Activated T-cell treated with anti-CD3 and anti-CD28 coated beads, Interleukin-2, amount 50 U/mL, for 4 hours (primary cell): ENCODE results near the gene DYSF. TPM values are rescaled to one million over a fixed set of nuclear protein-coding genes. Genes with fewer than 3 reads are reported as not detected.
A peak's percentile ranks its signal among the peaks of the same experiment; 100 is the strongest.
"Not testable (repeated sequence)": the region's sequence is repeated elsewhere in the genome, so short reads cannot be mapped to it uniquely, and the experiment has no call there.

Experiments
- ATAC-seq, 2 donors: fragments of 200-7000 bp; cut with Tn5 transposase; one replicate each; pipeline ENCODE4 v1.10.0; 2021
- DNase-seq: peaks from one replicate; pipeline ENCODE4 v3.0.0-alpha.2; 2020
- H3K27me3 Mint-ChIP-seq: one replicate; pipeline ENCODE4 v1.8.0; 2021; ENCODE audit warnings: low read depth, mixed read lengths
- H3K36me3 Mint-ChIP-seq: one replicate; pipeline ENCODE4 v1.8.0; 2022; ENCODE audit warnings: mixed read lengths; ENCODE audit not compliant: insufficient read depth
- H3K4me1 Mint-ChIP-seq: one replicate; pipeline ENCODE4 v1.8.0; 2021; ENCODE audit warnings: low read depth, mixed read lengths
- H3K4me3 Mint-ChIP-seq: one replicate; pipeline ENCODE4 v1.8.0; 2021; ENCODE audit warnings: mild to moderate bottlenecking, moderate library complexity, mixed read lengths
- H3K9me3 Mint-ChIP-seq: one replicate; pipeline ENCODE4 v1.8.0; 2021; ENCODE audit warnings: mixed read lengths
- total RNA-seq, 3 donors: library from RNA; stranded (reverse); gene quantifications; one replicate each; pipeline ENCODE4 v1.2.1, GENCODE V29; 2021

The DYSF gene
- under 1 TPM; 0.16 to 0.87 (median 0.25) TPM for total RNA-seq

DNA sequence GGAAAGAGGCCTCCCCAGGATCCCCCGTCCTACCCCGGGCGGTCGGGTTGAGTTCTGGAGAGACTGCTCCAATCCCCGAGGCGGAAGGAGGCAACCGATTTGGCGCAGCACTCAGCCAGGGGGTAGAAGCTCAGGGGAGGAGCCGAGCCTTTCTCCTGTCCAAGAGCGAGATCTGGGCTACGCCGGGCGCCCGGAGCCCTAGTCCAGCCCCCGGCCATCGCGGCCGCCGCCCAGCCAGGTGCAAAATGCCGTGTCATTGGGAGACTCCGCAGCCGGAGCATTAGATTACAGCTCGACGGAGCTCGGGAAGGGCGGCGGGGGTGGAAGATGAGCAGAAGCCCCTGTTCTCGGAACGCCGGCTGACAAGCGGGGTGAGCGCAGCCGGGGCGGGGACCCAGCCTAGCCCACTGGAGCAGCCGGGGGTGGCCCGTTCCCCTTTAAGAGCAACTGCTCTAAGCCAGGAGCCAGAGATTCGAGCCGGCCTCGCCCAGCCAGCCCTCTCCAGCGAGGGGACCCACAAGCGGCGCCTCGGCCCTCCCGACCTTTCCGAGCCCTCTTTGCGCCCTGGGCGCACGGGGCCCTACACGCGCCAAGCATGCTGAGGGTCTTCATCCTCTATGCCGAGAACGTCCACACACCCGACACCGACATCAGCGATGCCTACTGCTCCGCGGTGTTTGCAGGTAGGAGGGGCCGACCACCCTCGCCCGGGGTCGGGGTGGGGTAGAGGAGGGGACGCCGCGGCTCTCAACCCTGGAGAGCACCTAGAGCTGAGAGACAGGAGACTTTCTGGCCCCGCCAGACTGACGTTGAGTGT, at the start of gene DYSF:
DYSF (plus strand) TSS at position 158 of the 817 bp plus-strand sequence.
- peaks cover 23% of the 10 kb centered on the region for H3K4me1 Mint-ChIP-seq
- H3K36me3 Mint-ChIP-seq = no peaks in the 10 kb centered on the region
- no peaks in the 10 kb centered on the region for H3K9me3 Mint-ChIP-seq
- H3K27me3 Mint-ChIP-seq = peaks cover 44% of the 10 kb centered on the region
- peak; percentile 53 to 62 for ATAC-seq
- H3K4me3 Mint-ChIP-seq = peak within 1 kb of the TSS; percentile 66
- DNase-seq = no peak

DNA sequence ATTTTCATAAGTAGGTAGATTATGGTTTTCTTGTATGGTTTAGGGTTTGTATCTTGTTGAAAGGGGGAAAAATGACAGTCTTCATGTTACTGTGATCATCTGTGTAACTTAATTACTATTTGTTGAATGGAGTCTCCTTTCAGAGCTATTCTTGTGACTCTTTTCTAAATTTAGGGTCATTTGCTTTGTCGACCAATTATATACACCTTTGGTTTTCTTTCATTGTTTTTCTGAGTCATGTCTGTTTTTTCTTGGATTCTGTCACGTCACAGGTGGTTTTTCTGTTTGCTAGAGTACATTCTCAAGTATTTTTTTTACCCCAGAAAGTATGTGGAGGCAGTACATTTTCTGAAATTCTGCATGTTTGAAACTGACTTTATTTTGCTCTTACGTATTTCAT, 43.8 kb upstream of the DYSF start:
- peaks cover 1% of the 10 kb centered on the region for H3K4me1 Mint-ChIP-seq
- no peaks in the 10 kb centered on the region for H3K9me3 Mint-ChIP-seq
- no peak overlapping the region for H3K4me3 Mint-ChIP-seq
- no peak for ATAC-seq
- DNase-seq = no peak
- H3K27me3 Mint-ChIP-seq = no peaks in the 10 kb centered on the region
- peaks cover 36% of the 10 kb centered on the region for H3K36me3 Mint-ChIP-seq

GRCh38 chr2:71410696-71411095, 42.7 kb upstream of the DYSF start:
- Mint-ChIP-seq H3K27me3 (no peaks in the 10 kb centered on the region), H3K4me1 (peaks cover 1% of the 10 kb centered on the region), H3K4me3 (no peak overlapping the region), H3K36me3 (peaks cover 29% of the 10 kb centered on the region), H3K9me3 (no peaks in the 10 kb centered on the region)
- ATAC-seq = no peak
- no peak for DNase-seq

GRCh38 chr2:71416866-71417265, 36.5 kb upstream of the DYSF start:
- H3K4me3 Mint-ChIP-seq = peak overlapping the region; percentile 82
- H3K27me3 Mint-ChIP-seq, H3K9me3 Mint-ChIP-seq, H3K36me3 Mint-ChIP-seq, ATAC-seq, DNase-seq, H3K4me1 Mint-ChIP-seq: not testable (repeated sequence)

GRCh38 chr2:71417300-71418202, 35.8 kb upstream of the DYSF start:
- no peak for DNase-seq

DNA sequence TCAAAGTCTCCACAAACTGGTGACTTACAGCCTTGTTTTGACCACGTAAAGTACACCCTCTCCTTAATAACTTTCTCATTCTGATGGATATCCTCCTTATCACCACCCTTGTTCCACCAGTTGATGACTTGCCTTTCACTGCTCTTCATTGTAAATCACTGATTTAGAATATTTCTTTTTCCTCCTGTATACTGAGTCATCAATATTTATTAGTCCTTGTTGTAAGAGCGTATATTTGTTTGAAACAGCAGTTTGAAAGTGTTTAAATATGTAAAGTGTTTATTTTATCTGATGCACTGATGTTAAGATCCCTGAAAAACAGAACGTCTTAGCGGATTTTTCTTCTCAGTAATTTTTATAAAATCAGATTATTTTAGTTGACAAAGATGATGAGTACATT, 34.2 kb upstream of the DYSF start:
- H3K4me3 Mint-ChIP-seq = no peak overlapping the region
- no peaks in the 10 kb centered on the region for H3K27me3 Mint-ChIP-seq
- peaks cover 21% of the 10 kb centered on the region for H3K36me3 Mint-ChIP-seq
- no peaks in the 10 kb centered on the region for H3K9me3 Mint-ChIP-seq
- DNase-seq (no peak), ATAC-seq (no peak)
- H3K4me1 Mint-ChIP-seq = peaks cover 8% of the 10 kb centered on the region

More at GRCh38 chr2:71417300-71418202, 35.8 kb upstream of the DYSF start:
- Mint-ChIP-seq H3K27me3 (no peaks in the 10 kb centered on the region), H3K4me1 (peaks cover 8% of the 10 kb centered on the region), H3K9me3 (no peaks in the 10 kb centered on the region), H3K36me3 (peaks cover 7% of the 10 kb centered on the region), H3K4me3 (peak overlapping the region; percentile 82)
- no peak for ATAC-seq

GRCh38 chr2:71419976-71420375, 33.4 kb upstream of the DYSF start:
- H3K4me3 Mint-ChIP-seq = no peak overlapping the region
- H3K9me3 Mint-ChIP-seq = no peaks in the 10 kb centered on the region
- ATAC-seq (no peak), DNase-seq (no peak)
- H3K27me3 Mint-ChIP-seq = no peaks in the 10 kb centered on the region
- peaks cover 25% of the 10 kb centered on the region for H3K36me3 Mint-ChIP-seq
- peaks cover 8% of the 10 kb centered on the region for H3K4me1 Mint-ChIP-seq

DNA sequence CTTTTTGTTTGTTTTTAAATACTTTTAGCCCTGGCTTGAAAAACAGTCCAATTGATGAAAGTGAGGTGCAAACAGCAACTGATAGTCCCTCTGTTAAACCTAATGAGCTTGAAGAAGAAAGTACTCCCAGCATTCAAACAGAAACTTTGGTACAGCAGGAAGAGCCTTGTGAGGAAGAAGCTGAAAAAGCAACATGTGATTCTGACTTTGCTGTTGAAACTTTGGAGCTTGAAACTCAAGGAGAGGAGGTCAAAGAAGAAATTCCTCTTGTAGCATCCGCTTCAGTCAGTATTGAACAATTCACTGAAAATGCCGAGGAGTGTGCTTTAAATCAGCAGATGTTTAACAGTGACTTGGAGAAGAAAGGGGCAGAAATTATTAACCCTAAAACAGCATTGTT, 30.6 kb upstream of the DYSF start:
- DNase-seq = no peak
- peaks cover 39% of the 10 kb centered on the region for H3K36me3 Mint-ChIP-seq
- no peaks in the 10 kb centered on the region for H3K27me3 Mint-ChIP-seq
- ATAC-seq = no peak
- H3K4me3 Mint-ChIP-seq = no peak overlapping the region
- H3K9me3 Mint-ChIP-seq = no peaks in the 10 kb centered on the region
- peaks cover 5% of the 10 kb centered on the region for H3K4me1 Mint-ChIP-seq

DNA sequence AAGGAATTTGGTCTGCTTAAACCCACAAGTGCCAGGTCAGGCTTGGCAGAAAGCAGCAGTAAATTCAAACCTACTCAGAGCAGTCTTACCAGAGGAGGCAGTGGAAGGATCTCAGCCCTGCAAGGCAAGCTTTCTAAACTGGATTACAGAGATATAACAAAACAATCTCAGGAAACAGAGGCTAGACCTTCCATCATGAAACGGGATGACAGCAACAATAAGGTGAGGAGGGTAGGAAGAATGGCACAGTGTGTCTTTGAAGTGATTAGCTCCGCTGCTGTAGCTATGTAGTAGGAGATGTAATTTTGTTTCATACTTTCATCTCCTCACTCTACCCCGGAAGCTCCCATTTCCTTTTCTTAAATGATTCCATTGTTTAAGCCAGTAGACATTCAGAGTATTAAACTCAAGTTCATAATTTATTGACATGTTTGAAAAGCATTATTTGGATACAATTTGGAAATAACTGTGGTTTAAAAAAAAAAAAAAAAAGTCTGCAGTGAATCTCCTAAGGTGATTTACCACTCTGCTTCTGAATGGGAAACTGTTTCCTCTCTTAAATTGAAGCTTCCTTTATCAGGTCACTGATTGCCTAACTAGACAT, 29.4 kb upstream of the DYSF start:
- Mint-ChIP-seq H3K9me3 (no peaks in the 10 kb centered on the region), H3K4me1 (peaks cover 5% of the 10 kb centered on the region), H3K4me3 (no peak overlapping the region), H3K27me3 (no peaks in the 10 kb centered on the region), H3K36me3 (peaks cover 48% of the 10 kb centered on the region)
- DNase-seq (no peak), ATAC-seq (no peak)

DNA sequence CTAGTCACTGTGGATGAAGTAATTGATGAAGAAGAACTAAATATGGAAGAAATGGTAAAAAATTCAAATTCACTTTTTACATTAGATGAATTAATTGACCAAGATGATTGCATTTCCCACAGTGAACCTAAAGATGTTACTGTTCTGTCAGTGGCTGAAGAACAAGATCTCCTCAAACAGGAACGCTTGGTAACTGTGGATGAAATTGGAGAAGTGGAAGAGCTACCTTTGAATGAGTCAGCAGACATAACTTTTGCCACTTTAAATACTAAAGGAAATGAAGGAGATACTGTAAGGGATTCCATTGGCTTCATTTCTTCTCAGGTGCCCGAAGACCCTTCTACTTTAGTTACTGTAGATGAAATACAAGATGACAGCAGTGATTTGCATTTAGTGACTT, 26.6 kb upstream of the DYSF start:
- no peak overlapping the region for H3K4me3 Mint-ChIP-seq
- H3K27me3 Mint-ChIP-seq = no peaks in the 10 kb centered on the region
- DNase-seq = no peak
- peaks cover 2% of the 10 kb centered on the region for H3K4me1 Mint-ChIP-seq
- no peaks in the 10 kb centered on the region for H3K9me3 Mint-ChIP-seq
- no peak for ATAC-seq
- peaks cover 53% of the 10 kb centered on the region for H3K36me3 Mint-ChIP-seq

DNA sequence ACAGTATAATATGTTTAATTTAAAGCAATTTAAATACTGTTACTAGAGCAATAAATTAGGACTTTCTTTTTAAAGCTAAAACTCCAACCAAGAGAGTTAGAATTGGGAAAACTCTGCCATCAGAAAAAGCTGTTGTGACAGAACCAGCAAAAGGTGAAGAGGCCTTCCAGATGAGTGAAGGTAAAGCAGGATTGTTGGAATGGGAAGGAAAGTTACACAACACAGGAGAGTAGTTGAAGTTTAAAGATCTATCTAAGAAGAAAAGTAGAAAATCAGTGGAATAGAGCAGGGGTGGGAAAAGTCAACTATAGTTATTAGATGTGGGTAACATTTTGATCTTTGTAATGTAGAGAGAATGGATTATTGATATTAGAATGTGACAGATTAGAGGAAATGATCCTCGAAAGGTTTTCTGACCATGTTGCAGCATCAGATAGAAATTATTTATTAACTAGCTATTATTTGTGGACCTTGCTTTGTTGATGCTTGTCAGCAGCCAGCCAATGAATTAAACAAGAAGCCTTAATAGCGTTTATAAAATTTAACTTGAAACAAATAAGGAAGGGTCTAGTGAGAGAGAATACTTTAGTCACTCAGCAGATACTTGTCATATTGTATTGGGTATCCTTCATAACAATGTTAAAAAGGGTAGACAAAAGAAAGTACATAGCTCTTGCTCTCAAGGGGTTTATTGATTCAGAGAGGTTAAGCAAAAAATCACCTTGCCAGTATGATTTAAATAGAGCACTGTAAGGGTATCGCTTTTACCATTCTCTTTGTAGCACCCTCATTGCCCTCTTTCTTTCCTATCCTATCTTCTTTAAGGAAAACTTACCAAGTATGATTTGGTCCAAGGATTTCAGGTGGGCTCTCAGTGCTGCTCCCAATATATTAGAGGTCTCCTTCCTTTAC, 24.6 kb upstream of the DYSF start:
- ATAC-seq (no peak), DNase-seq (no peak)
- Mint-ChIP-seq H3K4me3 (no peak overlapping the region), H3K27me3 (no peaks in the 10 kb centered on the region), H3K4me1 (peaks cover 2% of the 10 kb centered on the region), H3K9me3 (no peaks in the 10 kb centered on the region), H3K36me3 (peaks cover 45% of the 10 kb centered on the region)

GRCh38 chr2:71445142-71445541, 8.2 kb upstream of the DYSF start:
- not testable (repeated sequence) for H3K4me3 Mint-ChIP-seq

DNA sequence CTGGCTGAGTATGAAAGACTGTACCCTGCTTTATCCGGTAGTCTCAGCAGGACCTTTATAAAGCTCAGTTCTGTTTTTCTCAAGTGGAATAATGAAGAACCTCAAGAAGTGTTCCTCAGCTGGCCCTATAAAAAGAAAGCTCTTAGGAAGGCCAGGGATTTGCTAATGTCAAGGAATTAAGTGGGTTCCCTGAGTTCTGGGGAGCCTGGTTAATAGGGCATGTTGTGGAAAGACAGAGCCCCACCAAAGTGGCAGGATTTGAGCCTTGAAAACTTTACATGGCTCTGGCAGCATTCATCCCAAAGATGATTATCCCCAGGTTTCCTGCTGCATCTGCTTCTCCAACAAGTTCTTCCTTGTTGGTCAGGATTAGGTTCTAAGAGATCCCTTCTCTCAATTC, 6.9 kb upstream of the DYSF start:
- no peak for ATAC-seq
- Mint-ChIP-seq H3K4me3 (no peak overlapping the region), H3K9me3 (no peaks in the 10 kb centered on the region), H3K4me1 (peaks cover 5% of the 10 kb centered on the region), H3K36me3 (peaks cover 3% of the 10 kb centered on the region), H3K27me3 (peaks cover under 1% of the 10 kb centered on the region)
- DNase-seq = no peak

More at GRCh38 chr2:71445142-71445541, 8.2 kb upstream of the DYSF start:
- H3K36me3 Mint-ChIP-seq = peaks cover 10% of the 10 kb centered on the region
- DNase-seq, ATAC-seq, H3K9me3 Mint-ChIP-seq, H3K4me1 Mint-ChIP-seq, H3K27me3 Mint-ChIP-seq: not testable (repeated sequence)
